Middle frontal gyrus (tissue), 1 donor: ENCODE results near the gene PPP1R13B.

Experiments used
- DNase-seq: peaks from one replicate; pipeline ENCODE4 v3.0.0-alpha.2; 2015; ENCODE audit warnings: low spot score; ENCODE audit errors: extremely low spot score

The PPP1R13B gene

GRCh38 chr14:103732868-103733620 is 114.3 kb downstream of the PPP1R13B start:
- no peak for DNase-seq

GRCh38 chr14:103731916-103732867 is 115.2 kb downstream of the PPP1R13B start:
- no peak for DNase-seq

GRCh38 chr14:103731481-103731880 is 115.9 kb downstream of the PPP1R13B start:
- DNase-seq = no peak

GRCh38 chr14:103730490-103731035 is 116.8 kb downstream of the PPP1R13B start:
- DNase-seq = no peak

GRCh38 chr14:103729496-103730448 is 117.6 kb downstream of the PPP1R13B start:
- no peak for DNase-seq

GRCh38 chr14:103728721-103729120 is 118.7 kb downstream of the PPP1R13B start:
- DNase-seq = no peak

GRCh38 chr14:103728141-103728540 is 119.2 kb downstream of the PPP1R13B start:
- DNase-seq = no peak

- no peak for DNase-seq
Observed at GRCh38 chr14:103727313-103727980, 119.9 kb downstream of the PPP1R13B start.

- no peak for DNase-seq
Observed at GRCh38 chr14:103726474-103726873, 120.9 kb downstream of the PPP1R13B start.

GRCh38 chr14:103725739-103726395 is 121.5 kb downstream of the PPP1R13B start:
- DNase-seq = no peak

GRCh38 chr14:103725001-103725682 is 122.2 kb downstream of the PPP1R13B start:
- DNase-seq = no peak

GRCh38 chr14:103724116-103724515 is 123.3 kb downstream of the PPP1R13B start:
- peak; percentile 61 for DNase-seq

- no peak for DNase-seq
Observed at GRCh38 chr14:103723748-103724081, 123.7 kb downstream of the PPP1R13B start.

GRCh38 chr14:103721334-103722120 is 125.8 kb downstream of the PPP1R13B start:
- DNase-seq = peak; percentile 63

GRCh38 chr14:103719751-103720150 is 127.6 kb downstream of the PPP1R13B start:
- DNase-seq = no peak

GRCh38 chr14:103718572-103718971 is 128.8 kb downstream of the PPP1R13B start:
- no peak for DNase-seq

GRCh38 chr14:103716899-103717411 is 130.4 kb downstream of the PPP1R13B start:
- no peak for DNase-seq

GRCh38 chr14:103716091-103716801 is 131.1 kb downstream of the PPP1R13B start:
- no peak for DNase-seq
